Heart left ventricle (tissue), 16 donors: Measurements from ENCODE around the gene EHMT1. TPM values are rescaled to one million over a fixed set of nuclear protein-coding genes. Genes with fewer than 3 reads are reported as not detected.
A peak's percentile ranks its signal among the peaks of the same experiment; 100 is the strongest.
"Not testable (repeated sequence)": the region's sequence is repeated elsewhere in the genome, so short reads cannot be mapped to it uniquely, and the experiment has no call there.

Experiments
- ATAC-seq, 4 donors: fragments of 200-7000 bp; cut with Tn5 transposase; one replicate each; pipeline ENCODE4 v1.9.1; 2020 to 2022; ENCODE audit warnings: moderate library complexity in 4 of 4, mild to moderate bottlenecking in 3 of 4, moderate number of reproducible peaks in 1 of 4
- DNase-seq, 5 donors: peaks; one replicate each; pipeline ENCODE4 v3.0.0-alpha.2; 2020
- H3K27ac ChIP-seq, 12 donors: fragments of 200-600 bp; sonication (generic) in 4 of 12; one replicate each; pipeline versions ENCODE4 v1.5.0 to v1.8.0; 2016 to 2022; ENCODE audit warnings: mild to moderate bottlenecking in 2 of 12
- H3K27me3 ChIP-seq, 9 donors: fragments of 200-600 bp; sonication (generic) in 2 of 9; one replicate each; pipeline versions ENCODE4 v1.5.1 to v1.8.0; 2016 to 2022; ENCODE audit warnings: mild to moderate bottlenecking in 3 of 9
- H3K36me3 ChIP-seq, 9 donors: fragments of 200-600 bp; sonication (generic) in 2 of 9; one replicate each; pipeline versions ENCODE4 v1.5.0 to v1.8.0; 2018 to 2022; ENCODE audit warnings: mild to moderate bottlenecking in 2 of 9
- H3K4me1 ChIP-seq, 12 donors: fragments of 200-600 bp; sonication (generic) in 4 of 12; one replicate each; pipeline versions ENCODE4 v1.5.0 to v1.8.0; 2016 to 2022; ENCODE audit warnings: mild to moderate bottlenecking in 3 of 12
- H3K4me3 ChIP-seq, 12 donors: fragments of 200-600 bp; sonication (generic) in 4 of 12; one replicate each; pipeline versions ENCODE4 v1.5.0 to v1.8.0; 2017 to 2022; ENCODE audit warnings: mild to moderate bottlenecking in 9 of 12, moderate library complexity in 4 of 12
- H3K9me3 ChIP-seq, 12 donors: fragments of 200-600 bp; sonication (generic) in 4 of 12; one replicate each; pipeline versions ENCODE4 v1.5.0 to v1.8.0; 2016 to 2022; ENCODE audit warnings: mild to moderate bottlenecking in 1 of 12
- CTCF ChIP-seq, 12 donors: fragments of 200-600 bp; sonication (generic) in 4 of 12; IDR thresholded peaks; one replicate each; pipeline versions ENCODE4 v1.5.0 to v1.8.0; 2018 to 2022; ENCODE audit warnings: antibody characterized with exemption in 12 of 12, mild to moderate bottlenecking in 5 of 12
- POLR2A ChIP-seq, 2 donors: fragments of 450-650 bp; IDR thresholded peaks; one replicate each; pipeline ENCODE4 v1.6.1; 2017; ENCODE audit warnings: antibody characterized with exemption in 2 of 2, mild to moderate bottlenecking in 2 of 2, moderate library complexity in 2 of 2
- WGBS, 4 donors: extraction: QIAGEN DNeasy Blood & Tissue Kit in 2 of 4; methylation state at CpG; one replicate each; pipeline versions ENCODE4 v1.1.5 to v1.1.7; 2013 to 2018; 5-methylcytosine and 5-hydroxymethylcytosine counted together
- intact Hi-C, 10 donors: fragments of 100-400 bp; cut with DNase I; formaldehyde crosslinking; loops; one replicate each; pipeline versions ENCODE4 v1.11.1 to v1.14.2; 2022
- polyA plus RNA-seq, 2 donors: library from polyadenylated mRNA; stranded (reverse); fragments of 200-250 nt; gene quantifications; one replicate each; pipeline ENCODE4 v1.2.3, GENCODE V29; 2013
- total RNA-seq, 9 donors: library from RNA; depleted of rRNA in 2 of 9; stranded (reverse); fragments of >200 nt in 2 of 9; fragmentation: NEBNext Ultra II Directional in 3 of 9; extraction: Animal tissue kit (Norgen Biotek cat#: 25700) in 3 of 9; gene quantifications; one replicate each; pipeline versions ENCODE4 v1.1.0 to v1.2.4, GENCODE V29; 2016 to 2023
- donor health status: ischemic (EF 13 %, LVEDD 7.1; RV severe dilation, severe dysfunction).
- donor health status: healthy with polysubstance abuse.
- donor health status: DM: no; HTN: yes; CAD: no.
- donor health status: DM: no; HTN: no; CAD: no.
- donor health status: ischemic (EF 25% LVEDD 6.9; RV normal size, moderate dysfunction).
- donor health status: ischemic (EF 25% LVEDD 5.7; RV mildly dilated, moderate dysfunction).
- donor health status: healthy.
- donor health status: DM: yes; HTN: yes; CAD: no.
- donor health status: ischemic (EF 35%, LVEDD 5.7; RV mildly dilated, moderate dysfunction).
- donor health status: nonischemic (EF 11% LVEDD 7.7; RV severe dilation, severe dysfunction).
- donor health status: DM: yes; HTN: yes; CAD: no.
- donor health status: PGD.
- donor health status: ischemic (EF 29% LVEDD 5.4; RV normal size, mild dysfunction).
- donor health status: nonischemic (EF 23%, LVEDD 6.1; RV moderate dilation, normal function).

Gene EHMT1
- total and polyA plus RNA-seq, 11 donors: 24.5 to 55.9 (median 28.9) TPM

DNA sequence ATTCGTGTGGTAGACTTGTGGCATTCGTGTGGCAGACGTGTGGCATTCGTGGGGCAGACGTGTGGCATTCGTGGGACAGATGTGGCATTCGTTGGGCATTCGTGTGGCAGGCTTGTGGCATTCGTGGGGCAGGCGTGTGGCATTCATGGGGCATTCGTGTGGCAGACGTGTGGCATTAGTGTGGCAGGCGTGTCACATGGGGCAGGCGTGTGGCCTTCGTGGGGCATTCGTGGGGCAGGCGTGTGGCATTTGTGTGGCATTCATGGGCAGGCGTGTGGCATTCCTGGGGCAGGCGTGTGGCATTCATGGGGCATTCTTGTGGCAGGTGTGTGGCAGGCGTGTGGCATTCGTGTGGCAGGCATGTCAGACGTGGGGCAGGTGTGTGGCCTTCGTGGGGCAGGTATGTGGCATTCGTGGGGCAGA is 106.0 kb downstream of the EHMT1 start:
- WGBS, 4 donors: 95 to 98% (median 96%) methylated on average over 24 of the region's 24 CpGs
- no peak for DNase-seq
- Histone ChIP-seq H3K27me3 (no peaks in the 10 kb centered on the region), H3K4me1 (peaks cover 0 to 16% (median 0%) of the 10 kb centered on the region in 12 donors), H3K9me3 (peaks cover 0 to 5% (median 0%) of the 10 kb centered on the region in 12 donors), H3K36me3 (peaks cover 0 to 34% (median 28%) of the 10 kb centered on the region in 9 donors), H3K4me3 (no peak overlapping the region), H3K27ac (no peak overlapping the region)
- TF ChIP-seq POLR2A (IDR thresholded peaks at IDR 0.05) (no peak), CTCF (IDR thresholded peaks at IDR 0.05) (no peak)
- no peak for ATAC-seq
- intact Hi-C loops: no loop called here

DNA sequence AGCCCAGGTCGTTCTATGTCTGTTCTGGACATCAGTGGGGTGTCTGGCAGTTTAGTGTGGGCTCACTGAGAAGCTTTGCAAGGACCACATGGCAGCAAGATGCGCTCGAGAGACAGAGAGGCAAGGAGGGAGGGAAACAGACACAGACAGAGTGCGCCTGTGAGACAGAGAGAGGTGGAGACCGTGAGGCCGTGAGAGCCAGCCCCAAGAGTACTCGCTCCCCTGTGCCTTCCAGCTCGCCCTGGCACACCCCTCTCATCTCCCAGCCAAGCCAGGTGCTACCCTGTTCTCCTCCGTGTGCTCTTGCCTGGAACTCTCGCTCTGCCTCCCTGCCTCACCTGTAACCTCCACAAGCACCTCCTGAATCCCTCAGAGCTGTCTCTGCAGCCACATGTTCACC is 106.8 kb downstream of the EHMT1 start:
- ATAC-seq (peak in 1 of 4 donors; percentile 16), DNase-seq (no peak)
- Histone ChIP-seq H3K4me3 (no peak overlapping the region), H3K27me3 (no peaks in the 10 kb centered on the region), H3K4me1 (peaks cover 0 to 16% (median 0%) of the 10 kb centered on the region in 12 donors), H3K9me3 (peaks cover 0 to 5% (median 0%) of the 10 kb centered on the region in 12 donors), H3K27ac (no peak overlapping the region), H3K36me3 (peaks cover 0 to 35% (median 30%) of the 10 kb centered on the region in 9 donors)
- WGBS, 4 donors: 93 to 95% (median 94%) methylated on average over 10 of the region's 10 CpGs
- intact Hi-C loops: no loop called here
- TF ChIP-seq CTCF (IDR thresholded peaks at IDR 0.05) (no peak), POLR2A (IDR thresholded peaks at IDR 0.05) (no peak)

DNA sequence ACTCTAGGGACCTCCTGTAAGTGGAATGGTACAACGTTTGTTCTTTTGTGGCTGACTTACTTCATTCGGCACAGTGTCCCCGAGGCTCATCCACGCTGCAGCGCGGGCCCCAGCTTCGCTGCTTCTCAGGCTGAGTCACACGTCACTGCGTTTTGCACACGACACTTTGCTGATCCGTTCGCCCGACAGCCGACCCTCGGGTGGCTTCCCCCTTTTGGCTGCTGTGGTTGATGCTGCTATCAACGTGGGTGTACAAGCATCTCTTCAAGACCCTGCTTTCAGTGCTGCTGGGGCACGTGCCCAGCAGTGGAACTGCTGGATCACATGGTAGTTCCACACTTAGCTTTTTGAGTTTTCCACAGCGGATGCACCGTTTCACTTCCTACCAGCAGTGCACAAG is 107.5 kb downstream of the EHMT1 start:
- peaks cover 0 to 39% (median 33%) of the 10 kb centered on the region in 9 donors for H3K36me3 ChIP-seq
- intact Hi-C loops: not testable (repeated sequence)
- WGBS, 4 donors: 84 to 99% (median 93%) methylated on average over 9 to 18 of the region's 19 CpGs

GRCh38 chr9:137726764-137727163 is 108.0 kb downstream of the EHMT1 start:
- intact Hi-C loops: no loop called here
- ATAC-seq: no peak
- H3K27ac ChIP-seq: no peak overlapping the region
- peaks cover 0 to 43% (median 33%) of the 10 kb centered on the region in 9 donors for H3K36me3 ChIP-seq
- peaks cover 0 to 16% (median 0%) of the 10 kb centered on the region in 12 donors for H3K4me1 ChIP-seq
- peaks cover 0 to 5% (median 0%) of the 10 kb centered on the region in 12 donors for H3K9me3 ChIP-seq
- no peaks in the 10 kb centered on the region for H3K27me3 ChIP-seq
- 89 to 98% (median 97%) methylated on average over 2 of the region's 2 CpGs for WGBS, 4 donors
- no peak for DNase-seq
- TF ChIP-seq CTCF (IDR thresholded peaks at IDR 0.05) (no peak), POLR2A (IDR thresholded peaks at IDR 0.05) (no peak)
- H3K4me3 ChIP-seq: no peak overlapping the region

More for the DNA sequence above, 107.5 kb downstream of the EHMT1 start:
- not testable (repeated sequence) for H3K4me3 ChIP-seq, H3K27me3 ChIP-seq, H3K9me3 ChIP-seq, DNase-seq, ATAC-seq, H3K27ac ChIP-seq
- peaks cover 0 to 16% (median 0%) of the 10 kb centered on the region in 12 donors for H3K4me1 ChIP-seq

- ATAC-seq (no peak), DNase-seq (no peak)
- no peak overlapping the region for H3K4me3 ChIP-seq
- intact Hi-C loops: no loop called here
- H3K9me3 ChIP-seq: peaks cover 0 to 5% (median 0%) of the 10 kb centered on the region in 12 donors
- TF ChIP-seq POLR2A (IDR thresholded peaks at IDR 0.05) (no peak), CTCF (IDR thresholded peaks at IDR 0.05) (no peak)
- peaks cover 0 to 11% (median 0%) of the 10 kb centered on the region in 12 donors for H3K4me1 ChIP-seq
- H3K27me3 ChIP-seq: no peaks in the 10 kb centered on the region
- no peak overlapping the region for H3K27ac ChIP-seq
- H3K36me3 ChIP-seq: peaks cover 0 to 52% (median 39%) of the 10 kb centered on the region in 9 donors
Observed at GRCh38 chr9:137727716-137728115, 108.9 kb downstream of the EHMT1 start.
